HG02981 (cell line): ENCODE data around the gene PLD1.
"Not testable (repeated sequence)": the region's sequence is repeated elsewhere in the genome, so short reads cannot be mapped to it uniquely, and the experiment has no call there.

ENCODE experiments used
- ATAC-seq: cut with Tn5 transposase; IDR thresholded peaks from one replicate; pipeline ENCODE4 v1.9.1; 2021; ENCODE audit warnings: mild to moderate bottlenecking, moderate library complexity; ENCODE audit not compliant: unreplicated experiment

The PLD1 gene

DNA sequence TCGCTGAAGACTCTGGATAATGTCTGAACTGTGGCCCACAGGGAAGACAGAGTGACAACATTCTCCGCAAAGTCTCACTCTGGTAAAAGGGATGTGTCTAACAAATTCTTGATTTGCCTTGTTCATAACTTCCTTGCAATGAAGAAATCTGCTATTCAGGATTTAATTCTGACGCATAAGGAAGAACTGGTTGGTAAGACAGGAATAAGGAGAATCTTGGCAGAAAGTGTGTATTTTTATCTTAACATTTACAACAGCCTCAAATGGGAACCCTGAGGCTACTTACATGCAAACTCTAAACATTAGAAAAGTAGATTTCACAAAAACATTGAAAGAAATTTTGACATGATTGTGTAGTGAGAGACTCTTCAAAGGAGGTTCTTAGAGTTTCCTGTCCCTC, 10.8 kb upstream of the PLD1 start:
- ATAC-seq, result no peak

DNA sequence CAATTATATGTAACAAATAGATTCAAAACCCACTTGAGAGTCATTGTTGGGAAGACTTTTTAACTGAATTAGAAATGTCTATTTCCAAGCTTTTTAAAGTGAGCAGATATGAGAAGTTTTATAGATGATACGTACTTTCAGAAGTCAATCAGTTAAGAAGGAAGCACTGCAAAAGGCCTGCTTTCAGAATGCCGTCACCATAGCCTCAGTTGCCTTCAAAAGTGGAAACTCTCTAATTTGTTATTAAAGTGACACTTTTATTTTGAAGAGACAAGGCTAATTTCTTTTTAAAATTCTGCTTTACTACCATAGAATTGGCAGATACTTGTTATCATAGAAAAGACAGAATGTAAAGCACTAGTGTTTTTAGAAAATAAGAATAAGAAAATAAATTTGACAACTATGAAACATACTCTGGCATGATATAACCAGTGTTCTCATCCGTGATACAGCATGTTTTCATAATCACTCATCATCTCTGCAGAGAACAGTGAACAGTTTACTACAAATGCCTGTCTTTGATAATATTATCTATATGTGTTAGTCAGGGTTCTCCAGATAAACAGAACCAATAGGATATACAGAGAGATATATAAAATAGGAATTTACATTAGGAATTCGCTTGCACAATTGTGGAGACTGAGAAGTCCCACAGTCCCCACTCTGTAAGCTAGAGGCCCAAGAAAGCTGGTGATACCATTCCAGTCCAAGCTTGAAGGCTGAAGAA, 7.0 kb upstream of the PLD1 start:
- ATAC-seq, result no peak

DNA sequence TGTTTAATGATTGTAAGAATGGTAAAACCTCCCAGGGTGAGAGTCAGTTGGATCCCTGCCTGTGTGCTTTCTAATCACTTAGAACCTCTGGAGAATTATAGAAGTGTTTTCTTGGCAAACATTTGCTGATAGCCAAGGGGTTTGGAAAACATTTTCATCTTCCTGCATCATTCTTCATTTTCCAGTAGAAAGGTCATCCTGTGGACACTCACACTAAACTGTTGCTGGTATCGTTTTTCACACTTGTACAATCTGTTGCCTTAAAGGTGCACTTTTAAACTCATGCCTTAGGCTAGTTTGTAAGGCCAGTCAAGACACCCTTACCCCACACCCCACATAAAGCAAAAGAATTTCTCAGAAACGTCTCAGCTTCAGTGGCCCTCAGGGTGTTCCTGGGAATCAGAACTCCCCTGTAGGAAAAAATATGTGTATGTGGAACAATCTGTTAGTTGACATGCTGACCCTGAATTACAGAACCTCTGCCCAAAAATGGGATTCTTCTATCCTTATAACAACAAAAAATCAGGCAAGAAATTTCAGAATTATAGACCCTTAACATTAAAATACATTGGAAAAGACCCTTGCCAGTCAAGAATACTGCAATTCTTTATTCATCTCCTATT, 5.8 kb upstream of the PLD1 start:
- no peak for ATAC-seq

DNA sequence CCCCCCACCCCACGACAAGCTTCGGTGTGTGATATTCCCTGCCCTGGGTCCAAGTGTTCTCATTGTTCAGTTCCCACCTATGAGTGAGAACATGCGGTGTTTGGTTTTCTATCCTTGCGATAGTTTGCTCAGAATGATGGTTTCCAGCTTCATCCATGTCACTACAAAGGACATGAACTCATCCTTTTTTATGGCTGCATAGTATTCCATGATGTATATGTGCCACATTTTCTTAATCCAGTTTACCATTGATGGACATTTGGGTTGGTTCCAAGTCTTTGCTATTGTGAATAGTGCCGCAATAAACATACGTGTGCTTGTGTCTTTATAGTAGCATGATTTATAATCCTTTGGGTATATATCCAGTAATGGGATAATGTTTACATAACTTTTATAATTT, 4.4 kb upstream of the PLD1 start:
- ATAC-seq, result not testable (repeated sequence)

DNA sequence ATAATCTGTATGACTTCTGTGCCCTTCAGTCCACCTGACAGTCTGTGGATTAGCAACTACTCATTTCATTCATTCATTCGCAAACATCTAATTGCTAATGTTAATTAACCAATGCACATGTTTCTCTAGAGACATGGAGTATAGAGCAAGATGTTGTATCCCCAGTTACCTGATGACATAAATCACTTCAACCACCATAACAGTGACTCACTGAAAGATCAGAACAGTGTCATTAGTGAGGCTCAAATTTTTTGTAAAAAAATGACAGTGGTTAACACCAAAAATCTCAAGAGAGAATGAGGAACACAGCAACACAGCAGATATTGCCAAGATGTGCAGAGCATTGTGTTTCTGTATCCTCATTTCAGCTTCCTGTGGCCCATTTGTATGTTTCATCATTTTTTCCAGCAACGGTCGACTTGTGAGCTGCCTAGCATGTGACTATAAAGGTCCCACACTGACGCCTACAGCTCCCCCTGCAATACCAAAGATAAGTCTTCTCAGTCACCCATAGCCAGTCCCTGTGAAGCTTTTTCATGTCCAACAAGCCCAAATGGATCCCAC, 3.7 kb upstream of the PLD1 start:
- ATAC-seq, result peak; percentile 33

DNA sequence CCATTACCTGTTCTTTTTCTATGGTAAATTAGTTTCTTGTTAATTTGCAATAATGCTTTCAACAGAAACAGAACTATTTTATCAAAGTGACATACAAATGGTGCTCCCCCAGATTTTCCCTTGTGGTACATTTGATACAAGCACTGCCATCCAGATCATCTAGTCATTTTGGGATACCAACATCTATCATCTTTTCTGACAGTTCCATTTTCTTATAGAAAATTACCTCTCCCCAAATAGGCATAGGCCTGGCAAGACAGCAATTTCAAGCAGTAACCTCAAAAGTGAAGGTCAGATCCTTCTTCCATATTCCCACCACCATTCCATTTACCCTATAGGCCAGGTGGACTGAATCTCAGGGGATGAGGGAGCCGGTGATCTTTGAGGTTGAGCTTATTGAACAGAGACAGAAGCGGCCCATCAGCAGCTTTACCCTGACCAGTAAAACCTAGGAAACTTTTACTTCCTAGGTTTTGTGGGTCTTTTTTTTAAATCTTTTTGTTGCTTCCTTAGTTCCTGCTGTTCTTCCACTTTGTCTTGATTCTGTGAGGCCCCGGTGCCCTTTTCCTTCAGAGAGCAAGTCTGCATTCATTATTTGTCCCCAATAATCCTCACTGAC, 3.1 kb upstream of the PLD1 start:
- ATAC-seq, result no peak

DNA sequence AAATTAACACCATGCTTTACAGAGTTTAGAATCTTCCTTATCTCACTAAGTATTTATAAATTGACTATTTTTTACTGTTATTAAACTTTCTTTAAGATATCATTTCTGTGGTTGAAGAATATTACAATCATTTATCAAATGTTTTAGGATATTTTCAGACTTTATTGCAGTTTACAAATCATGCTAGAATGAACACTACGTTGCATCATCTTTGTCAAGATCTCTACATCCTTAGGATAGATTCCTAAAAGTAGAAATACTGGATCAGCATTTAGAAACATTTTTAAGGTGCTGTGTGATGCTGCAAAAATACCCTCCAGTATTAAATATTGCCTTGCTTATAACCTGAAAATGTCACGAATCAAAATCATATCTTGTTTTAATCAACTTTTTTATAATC, 2.5 kb upstream of the PLD1 start:
- ATAC-seq, result no peak

DNA sequence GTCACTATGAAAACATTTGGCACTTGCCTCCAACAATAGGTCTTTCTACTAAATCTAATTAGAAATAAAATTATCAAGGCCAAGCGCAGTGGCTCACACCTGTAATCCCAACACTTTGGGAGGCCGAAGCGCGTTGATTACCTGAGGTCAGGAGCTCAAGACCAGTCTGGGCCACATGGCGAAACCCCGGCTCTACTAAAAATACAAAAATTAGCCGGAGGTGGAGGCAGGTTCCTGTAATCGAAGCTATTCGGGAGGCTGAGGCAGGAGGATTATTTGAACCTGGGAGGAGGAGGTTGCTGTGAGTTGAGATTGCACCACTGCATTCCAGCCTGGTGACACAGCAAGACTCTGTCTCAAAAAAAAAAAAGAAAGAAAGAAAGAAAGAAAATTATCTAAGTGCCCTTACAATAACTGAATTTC, 1.6 kb upstream of the PLD1 start:
- ATAC-seq, result no peak

DNA sequence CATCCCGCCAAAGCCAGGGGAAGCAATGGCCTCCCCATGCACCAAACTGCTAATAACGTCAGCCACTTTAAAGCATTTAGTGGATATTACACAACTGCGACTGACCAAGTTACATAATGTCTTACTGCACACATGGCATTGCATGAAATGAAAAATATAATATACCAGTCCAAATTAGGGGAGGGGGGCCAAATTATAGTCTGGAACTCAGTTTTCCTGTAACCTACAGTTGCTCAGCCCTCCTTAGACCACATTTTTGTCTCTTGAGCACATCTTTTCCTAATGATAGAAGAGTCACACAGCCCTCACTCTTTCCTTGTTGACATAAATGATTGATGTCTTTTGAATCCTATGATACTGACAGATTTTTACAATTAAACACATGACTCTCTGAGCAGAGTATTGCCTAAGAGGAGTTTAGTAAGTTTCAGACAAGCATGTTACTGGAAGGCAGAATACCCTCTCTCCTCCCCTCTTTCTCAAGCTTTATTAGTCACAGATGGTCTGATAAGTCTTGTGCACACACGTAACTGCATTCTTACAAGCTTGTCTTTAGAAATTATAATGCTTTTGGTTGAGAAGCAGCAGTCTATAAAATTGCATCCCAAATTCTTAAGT, 1.1 kb upstream of the PLD1 start:
- ATAC-seq, result no peak

DNA sequence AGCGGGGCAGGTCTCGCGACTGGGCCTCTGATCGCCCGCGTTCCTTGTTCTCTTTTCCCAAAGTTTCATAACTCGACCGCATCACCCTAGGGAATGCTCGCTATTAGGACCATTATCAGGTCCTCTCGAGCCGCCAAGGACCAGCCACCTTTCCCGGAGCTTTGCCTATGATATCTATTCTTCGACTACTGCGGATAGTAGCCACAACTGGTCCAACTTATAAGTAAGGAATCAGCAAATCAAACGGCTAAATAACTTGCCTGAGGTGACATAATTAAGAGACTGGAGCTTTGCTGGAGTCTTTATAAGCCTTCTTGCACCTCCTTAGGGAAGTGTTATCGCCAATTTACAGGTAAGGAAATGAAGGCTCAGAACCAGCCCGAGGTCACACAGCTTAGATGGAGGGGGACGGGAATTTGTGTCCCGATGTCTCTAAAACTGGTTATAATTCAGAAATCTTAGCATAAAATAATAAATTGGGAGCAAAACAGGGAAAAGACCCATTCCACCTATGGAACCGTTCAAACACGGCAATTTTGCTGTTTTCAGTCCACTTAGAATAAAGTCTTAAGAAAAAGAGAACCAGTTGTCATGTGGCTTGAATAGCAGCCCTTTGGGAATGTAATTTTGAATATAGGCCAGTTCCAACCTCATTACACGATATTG, 479 bp upstream of the PLD1 start:
- ATAC-seq, result no peak

DNA sequence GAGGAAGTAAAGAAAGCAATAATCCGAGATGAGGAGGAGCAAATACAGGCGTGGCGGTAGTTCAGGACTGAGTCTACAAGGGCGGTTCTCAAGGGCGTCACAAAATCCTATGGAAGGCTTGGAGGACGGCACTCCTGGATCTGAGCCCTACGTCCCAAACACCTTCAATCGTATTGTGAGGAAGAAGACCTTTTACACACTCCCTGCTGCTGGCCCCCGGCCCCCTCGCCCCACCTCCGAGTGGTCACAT, 747 bp downstream of the PLD1 start:
- ATAC-seq, result peak; percentile 33

DNA sequence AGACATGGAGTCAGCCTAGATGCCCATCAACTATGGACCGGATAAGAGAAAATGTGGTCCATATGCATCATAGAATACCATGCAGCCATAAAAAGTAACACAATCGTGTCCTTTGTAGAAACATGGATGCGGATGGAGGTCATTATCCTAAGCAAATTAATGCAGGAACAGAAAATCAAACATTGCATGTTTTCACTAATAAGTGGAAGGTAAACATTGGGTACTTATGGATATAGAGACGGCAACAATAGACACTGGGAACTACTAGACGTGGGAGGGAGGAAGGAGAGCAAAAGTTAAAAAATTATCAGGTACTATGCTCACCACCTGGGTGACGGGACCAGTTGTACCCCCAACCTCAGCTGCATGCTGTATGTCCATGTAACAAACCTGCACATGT, 2.5 kb downstream of the PLD1 start:
- no peak for ATAC-seq

DNA sequence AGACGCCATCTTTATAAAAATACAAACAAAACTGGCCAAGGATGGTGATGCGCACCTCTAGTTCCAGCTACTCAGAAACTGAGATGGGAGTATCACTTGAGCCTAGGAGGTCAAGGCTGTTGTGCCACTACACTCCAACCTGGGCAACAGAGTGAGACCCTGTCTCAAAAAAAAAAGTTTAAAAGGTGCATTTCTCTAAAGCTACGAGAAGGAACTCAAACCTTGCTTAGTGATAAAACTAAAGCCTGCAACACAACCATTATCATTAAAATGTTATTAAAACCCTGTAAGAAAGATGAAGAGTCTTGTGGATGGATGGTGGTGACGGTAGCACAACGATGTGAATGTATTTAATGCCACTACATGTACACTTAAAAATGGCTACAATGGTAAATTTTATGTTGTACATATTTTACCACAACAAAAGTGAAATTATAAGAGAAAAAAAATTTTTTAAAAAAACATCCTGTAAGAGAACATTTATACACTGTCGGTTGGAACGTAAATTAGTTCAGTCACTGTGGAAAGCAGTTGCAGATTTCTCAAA, 3.1 kb downstream of the PLD1 start:
- no peak for ATAC-seq

DNA sequence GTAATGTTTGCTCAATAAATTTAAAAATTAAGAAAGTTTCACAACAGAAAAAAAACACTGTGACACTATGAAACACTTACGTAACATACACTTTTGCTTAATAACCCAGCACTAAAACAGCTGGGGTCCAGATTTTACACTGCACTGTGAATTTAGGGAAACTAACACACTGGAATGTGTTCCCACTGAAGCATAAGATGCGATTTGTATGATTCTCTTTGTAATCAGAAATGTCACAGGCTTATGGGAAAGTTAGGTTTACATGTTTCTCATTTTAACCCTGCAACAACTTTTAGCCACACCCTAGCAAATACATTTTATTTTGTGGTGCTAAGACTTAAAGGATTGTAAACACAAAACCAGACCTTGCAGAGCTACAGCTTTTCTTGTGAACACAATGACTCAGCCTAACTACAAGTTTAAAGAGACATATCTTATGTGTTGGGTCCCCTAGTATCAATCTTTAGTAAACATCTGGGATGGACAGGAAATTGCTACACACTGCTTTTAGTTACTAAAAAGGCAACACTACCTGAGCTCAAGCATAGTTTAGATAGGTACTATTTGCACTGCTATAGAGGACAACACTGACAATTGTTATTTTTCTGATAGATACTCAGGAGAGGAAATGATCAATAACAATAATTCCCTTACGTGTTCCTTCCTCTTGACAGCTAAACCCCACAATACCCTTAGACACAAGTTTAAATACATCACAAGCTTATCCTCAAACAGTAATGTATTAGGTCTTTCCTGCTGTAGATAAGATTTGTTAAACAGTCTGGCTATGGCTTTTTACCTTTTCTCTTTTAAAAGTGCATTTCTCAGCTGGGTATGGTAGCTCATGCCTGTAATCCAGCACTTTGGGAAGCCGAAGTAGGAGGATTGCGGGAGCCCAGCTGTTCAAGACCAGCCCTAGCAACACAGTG, 3.8 kb downstream of the PLD1 start:
- no peak for ATAC-seq

DNA sequence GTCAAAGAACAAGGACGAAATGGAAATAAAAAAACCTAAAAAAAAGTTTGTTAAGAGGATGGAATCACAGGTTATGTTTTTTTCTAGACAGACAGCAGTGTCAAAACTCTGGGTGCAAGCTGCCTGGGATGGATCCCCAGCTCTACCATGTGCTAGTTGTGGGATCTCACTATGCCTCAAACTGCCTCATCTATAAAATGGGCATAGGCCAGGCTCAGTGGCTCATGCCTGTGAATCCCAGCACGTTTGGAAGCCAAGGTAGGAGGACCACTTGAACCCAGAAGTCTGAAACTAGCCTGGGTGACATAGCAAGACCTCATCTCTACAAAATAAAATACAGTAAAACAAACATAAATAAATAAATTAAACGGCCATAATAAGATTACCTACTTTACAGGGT, 4.6 kb downstream of the PLD1 start:
- no peak for ATAC-seq

DNA sequence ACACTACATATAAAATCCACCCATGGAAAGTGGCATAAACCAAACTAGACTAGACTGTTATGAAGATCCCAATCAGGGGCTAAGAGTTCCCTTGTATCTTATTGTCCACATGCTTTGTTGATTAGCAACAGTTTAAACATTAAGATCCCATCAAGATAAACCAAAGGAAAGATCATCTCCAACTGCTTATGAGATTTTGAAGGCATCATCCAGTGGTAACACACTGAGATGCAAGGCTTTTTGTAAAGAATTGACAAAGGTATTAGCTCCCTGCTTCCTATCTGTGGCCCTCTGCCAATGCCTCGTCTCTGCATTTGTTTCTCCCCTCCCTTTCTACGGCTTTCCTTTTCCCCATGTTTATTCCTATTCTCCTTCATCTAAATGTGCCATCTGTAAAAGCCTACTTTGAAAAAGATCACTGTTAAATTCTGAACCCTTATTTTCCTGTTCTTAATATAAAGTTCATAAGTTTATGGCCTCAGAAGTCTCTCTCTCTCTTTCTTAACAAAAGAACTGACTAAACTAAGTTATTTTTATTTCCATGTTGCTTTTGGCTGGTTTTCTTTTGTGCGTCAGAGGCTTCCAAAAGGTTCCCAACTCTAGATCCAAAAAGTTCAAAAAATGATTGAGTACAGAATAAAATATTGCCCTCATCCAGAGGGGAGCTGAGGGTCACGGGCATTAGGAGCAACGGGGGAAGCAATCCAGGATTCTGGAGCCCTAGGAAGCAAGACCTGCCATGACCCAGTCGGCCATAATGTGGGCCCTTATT, 5.5 kb downstream of the PLD1 start:
- no peak for ATAC-seq

DNA sequence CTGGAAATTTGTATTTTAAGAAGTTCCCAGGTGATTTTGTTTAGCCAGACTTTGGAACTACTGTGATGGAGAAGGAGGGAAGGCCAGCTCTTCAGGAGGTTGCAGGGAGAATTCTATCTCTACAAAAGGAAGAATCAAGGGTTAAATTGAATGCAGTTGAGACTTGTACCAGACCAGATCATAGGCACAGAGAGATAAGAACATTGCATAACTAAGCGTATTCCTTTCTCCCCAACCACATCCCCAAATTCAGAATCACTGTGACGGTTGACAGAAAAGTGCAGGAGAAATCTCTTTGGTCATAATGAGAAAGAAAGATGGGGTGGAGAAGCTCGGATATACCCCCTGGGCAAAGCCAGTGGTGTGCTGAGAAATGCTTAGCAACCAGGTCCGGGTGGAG, 7.2 kb downstream of the PLD1 start:
- no peak for ATAC-seq

DNA sequence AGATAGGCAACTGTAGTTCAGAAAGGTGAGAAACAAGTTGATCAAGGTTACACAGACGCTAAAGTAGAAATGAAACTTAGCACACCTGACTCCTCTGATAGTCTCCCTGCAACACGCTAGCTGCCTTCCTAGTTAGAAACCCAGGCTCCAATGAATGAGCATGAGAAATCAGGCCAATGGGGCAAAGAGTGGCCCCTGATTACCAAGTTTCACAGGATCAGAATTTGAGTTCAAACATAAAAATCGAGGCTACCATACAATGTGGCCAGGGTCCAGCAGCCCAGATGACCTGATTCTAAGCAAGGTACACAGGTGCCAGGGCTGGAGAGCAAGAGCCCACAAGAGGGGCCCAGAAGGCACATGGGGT, 7.7 kb downstream of the PLD1 start:
- peak; percentile 35 for ATAC-seq
